Measurements from ENCODE around the gene CACNB2.
"Not testable (repeated sequence)": the region's sequence is repeated elsewhere in the genome, so short reads cannot be mapped to it uniquely, and the experiment has no call there.

The CACNB2 gene

GRCh38 chr10:18409599-18410397 lies 269.6 kb downstream of the CACNB2 start:
- DNase-seq = no peak

GRCh38 chr10:18414061-18414460 lies 273.8 kb downstream of the CACNB2 start:
- no peak for DNase-seq

- DNase-seq = no peak
Observed at GRCh38 chr10:18417950-18418527, 277.8 kb downstream of the CACNB2 start.

GRCh38 chr10:18418541-18419215 lies 278.5 kb downstream of the CACNB2 start:
- DNase-seq = no peak

GRCh38 chr10:18419945-18420344 lies 279.7 kb downstream of the CACNB2 start:
- DNase-seq = no peak

- no peak for DNase-seq
Observed at GRCh38 chr10:18421726-18422293, 281.6 kb downstream of the CACNB2 start.

GRCh38 chr10:18423058-18423637 lies 282.9 kb downstream of the CACNB2 start:
- DNase-seq = no peak

GRCh38 chr10:18424200-18424599 lies 284.0 kb downstream of the CACNB2 start:
- no peak for DNase-seq

- no peak for DNase-seq
Observed at GRCh38 chr10:18429335-18429734, 289.1 kb downstream of the CACNB2 start.

- DNase-seq = no peak
Observed at GRCh38 chr10:18436902-18437301, 296.7 kb downstream of the CACNB2 start.

GRCh38 chr10:18437486-18437885 lies 297.3 kb downstream of the CACNB2 start:
- DNase-seq = no peak

GRCh38 chr10:18438361-18439126 lies 298.3 kb downstream of the CACNB2 start:
- no peak for DNase-seq

- no peak for DNase-seq
Observed at GRCh38 chr10:18439601-18440000, 299.4 kb downstream of the CACNB2 start.

- DNase-seq = not testable (repeated sequence)
Observed at GRCh38 chr10:18445635-18446034, 305.4 kb downstream of the CACNB2 start.

GRCh38 chr10:18446205-18446604 lies 306.0 kb downstream of the CACNB2 start:
- DNase-seq = no peak

GRCh38 chr10:18449611-18450026 lies 309.4 kb downstream of the CACNB2 start:
- DNase-seq = no peak

GRCh38 chr10:18450298-18450697 lies 310.1 kb downstream of the CACNB2 start:
- no peak for DNase-seq

- no peak for DNase-seq
Observed at GRCh38 chr10:18455086-18455884, 315.1 kb downstream of the CACNB2 start.

GRCh38 chr10:18456984-18457383 lies 316.8 kb downstream of the CACNB2 start:
- no peak for DNase-seq

GRCh38 chr10:18460032-18460431 lies 319.8 kb downstream of the CACNB2 start:
- DNase-seq = no peak

- DNase-seq = no peak
Observed at GRCh38 chr10:18463673-18464211, 323.5 kb downstream of the CACNB2 start.

Measured in activated gamma-delta T cell (primary cell).